BJ (cell line): ENCODE measurements around the gene CYP2U1. TPM values are rescaled to one million over a fixed set of nuclear protein-coding genes. Genes with fewer than 3 reads are reported as not detected.
"Not testable (repeated sequence)": the region's sequence is repeated elsewhere in the genome, so short reads cannot be mapped to it uniquely, and the experiment has no call there.

ENCODE experiments used
- CTCF ChIA-PET: fragments of 350-600 bp; formaldehyde crosslinking; extraction: SDS; loops from one replicate; lab custom pipeline; 2021; ENCODE audit warnings: antibody characterized with exemption, inconsistent platforms; lab: Yijun Ruan, JAX
- POLR2A ChIA-PET: fragments of 300-600 bp; sonication (Branson Sonifier 250); formaldehyde crosslinking; extraction: SDS; loops from one replicate; lab custom pipeline; 2021; ENCODE audit warnings: antibody characterized with exemption; lab: Charles Lee
- DNase-seq: peaks from one replicate; pipeline ENCODE4 v3.0.0-alpha.2; 2011; ENCODE audit warnings: low read depth
- H3K27me3 ChIP-seq: 2 replicates; pipeline ENCODE4 v1.6.0; 2011; ENCODE audit warnings: low read length; ENCODE audit not compliant: control insufficient read depth, insufficient read depth
- H3K36me3 ChIP-seq: 2 replicates; pipeline ENCODE4 v1.5.1; 2011; ENCODE audit warnings: low read length; ENCODE audit not compliant: control insufficient read depth, insufficient read depth
- H3K4me3 ChIP-seq: 2 replicates; pipeline ENCODE4 v1.5.1; 2011; ENCODE audit warnings: low read depth, mild to moderate bottlenecking, control low read depth, low read length
- polyA plus RNA-seq: library from polyadenylated mRNA; depleted of rRNA; stranded (reverse); fragments of >200 nt; gene quantifications from 2 replicates; pipeline ENCODE4 v1.2.3, GENCODE V29; 2011
- TF ChIP-seq, protein P1 (sequence below): IDR thresholded peaks from 2 replicates; pipeline ENCODE4 v1.5.1; 2011; ENCODE audit warnings: low read depth, mild to moderate bottlenecking, control low read depth, inconsistent platforms, low read length, moderate library complexity; ENCODE audit not compliant: insufficient read depth

CYP2U1 gene
- polyA plus RNA-seq, 1 experiment: 7.6 TPM

DNA sequence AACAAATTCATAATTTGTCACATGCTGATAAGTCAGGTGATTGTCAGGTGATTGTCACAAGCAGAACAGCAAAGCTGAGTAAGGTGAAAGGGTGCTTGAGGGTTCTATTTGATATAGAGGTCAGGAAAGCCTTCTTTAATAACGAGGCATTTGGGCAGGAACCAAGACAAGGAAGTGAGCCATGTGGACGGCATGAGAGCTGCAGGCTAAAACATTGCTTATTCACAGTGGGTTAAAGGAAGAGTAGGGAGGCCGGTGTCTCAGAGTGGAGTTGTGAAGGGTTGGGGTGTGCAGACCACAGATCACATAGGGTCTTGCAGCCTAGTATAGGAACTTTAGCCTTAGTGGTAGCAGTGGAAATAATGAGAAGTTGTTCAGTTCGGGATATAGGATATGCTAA lies 31.3 kb upstream of the CYP2U1 start:
- H3K36me3 ChIP-seq: no peaks in the 10 kb centered on the region
- no peak overlapping the region for H3K4me3 ChIP-seq
- DNase-seq: no peak
- ChIA-PET POLR2A (no interaction called here), CTCF (interaction anchor here (0.9 kb wide), 2 partner anchors 11 to 58 kb away, joined by 3 to 4 read pairs; no protein-coding TSS in a partner anchor)
- no peaks in the 10 kb centered on the region for H3K27me3 ChIP-seq
- TF ChIP-seq, protein P1, sequence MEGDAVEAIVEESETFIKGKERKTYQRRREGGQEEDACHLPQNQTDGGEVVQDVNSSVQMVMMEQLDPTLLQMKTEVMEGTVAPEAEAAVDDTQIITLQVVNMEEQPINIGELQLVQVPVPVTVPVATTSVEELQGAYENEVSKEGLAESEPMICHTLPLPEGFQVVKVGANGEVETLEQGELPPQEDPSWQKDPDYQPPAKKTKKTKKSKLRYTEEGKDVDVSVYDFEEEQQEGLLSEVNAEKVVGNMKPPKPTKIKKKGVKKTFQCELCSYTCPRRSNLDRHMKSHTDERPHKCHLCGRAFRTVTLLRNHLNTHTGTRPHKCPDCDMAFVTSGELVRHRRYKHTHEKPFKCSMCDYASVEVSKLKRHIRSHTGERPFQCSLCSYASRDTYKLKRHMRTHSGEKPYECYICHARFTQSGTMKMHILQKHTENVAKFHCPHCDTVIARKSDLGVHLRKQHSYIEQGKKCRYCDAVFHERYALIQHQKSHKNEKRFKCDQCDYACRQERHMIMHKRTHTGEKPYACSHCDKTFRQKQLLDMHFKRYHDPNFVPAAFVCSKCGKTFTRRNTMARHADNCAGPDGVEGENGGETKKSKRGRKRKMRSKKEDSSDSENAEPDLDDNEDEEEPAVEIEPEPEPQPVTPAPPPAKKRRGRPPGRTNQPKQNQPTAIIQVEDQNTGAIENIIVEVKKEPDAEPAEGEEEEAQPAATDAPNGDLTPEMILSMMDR: no peak

DNA sequence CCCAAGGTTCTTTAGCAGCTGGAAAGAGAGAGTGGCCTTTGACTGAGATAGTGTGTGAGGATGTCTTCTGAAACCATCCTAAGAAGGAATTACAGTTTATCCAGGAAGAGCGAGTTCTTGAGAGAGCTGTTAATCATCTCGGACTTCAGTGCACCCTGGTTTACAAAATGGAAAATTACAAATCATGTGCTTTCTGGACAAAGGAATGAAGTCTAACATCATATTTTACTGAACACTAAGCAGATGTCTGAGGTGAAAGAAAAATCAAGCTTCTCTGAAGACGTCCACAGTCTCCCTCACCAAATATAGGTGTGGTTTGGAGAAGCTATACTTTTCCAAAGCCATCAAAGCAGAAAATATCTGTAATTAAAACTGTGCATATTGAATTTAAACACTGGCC lies 30.8 kb upstream of the CYP2U1 start:
- no peaks in the 10 kb centered on the region for H3K36me3 ChIP-seq
- TF ChIP-seq, protein P1: no peak
- no peak for DNase-seq
- H3K27me3 ChIP-seq: no peaks in the 10 kb centered on the region
- no peak overlapping the region for H3K4me3 ChIP-seq
- ChIA-PET CTCF (interaction anchor here (0.9 to 1.2 kb wide), 3 partner anchors 11 to 59 kb away, joined by 3 to 4 read pairs (median 4); no protein-coding TSS in a partner anchor), POLR2A (no interaction called here)

DNA sequence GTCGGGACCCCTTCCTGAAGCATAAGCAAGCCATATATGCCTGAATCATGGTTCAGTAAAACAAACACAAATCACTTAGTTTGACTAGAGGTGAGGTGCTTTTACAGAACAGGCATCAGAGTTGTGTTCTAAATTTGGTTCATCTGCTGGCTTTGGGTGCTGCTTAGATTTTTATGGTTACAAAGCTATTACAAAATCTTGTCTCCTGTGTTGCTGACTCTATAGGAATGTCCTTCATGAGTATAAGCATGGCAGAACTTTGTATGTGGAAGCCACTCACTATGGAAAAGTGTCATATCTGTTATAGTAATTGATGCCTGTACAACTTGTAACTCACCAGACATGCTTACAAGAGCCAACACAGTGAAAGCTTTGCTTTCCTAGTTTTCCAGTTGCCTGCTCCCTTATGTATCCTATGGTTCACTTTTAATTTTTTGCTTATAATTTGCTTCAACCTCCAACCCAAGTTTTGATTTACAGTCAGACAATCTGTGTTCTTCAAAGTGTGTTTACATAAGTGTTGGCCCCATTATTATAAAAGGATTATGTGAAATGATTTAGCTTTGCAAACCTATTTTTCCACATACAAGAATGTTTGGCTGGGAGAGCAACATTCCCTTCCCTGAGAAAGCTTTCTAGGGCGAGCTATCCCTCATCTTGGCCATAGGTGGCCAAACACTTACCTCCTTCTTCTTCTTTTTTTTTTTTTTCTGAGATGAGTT lies 30.0 kb upstream of the CYP2U1 start:
- TF ChIP-seq, protein P1: no peak
- H3K36me3 ChIP-seq: no peaks in the 10 kb centered on the region
- POLR2A ChIA-PET: no interaction called here
- CTCF ChIA-PET: interaction anchor here (1.2 kb wide), 1 partner anchor 11 kb away, joined by 4 read pairs; no protein-coding TSS in a partner anchor
- no peak for DNase-seq
- H3K4me3 ChIP-seq: no peak overlapping the region
- no peaks in the 10 kb centered on the region for H3K27me3 ChIP-seq

DNA sequence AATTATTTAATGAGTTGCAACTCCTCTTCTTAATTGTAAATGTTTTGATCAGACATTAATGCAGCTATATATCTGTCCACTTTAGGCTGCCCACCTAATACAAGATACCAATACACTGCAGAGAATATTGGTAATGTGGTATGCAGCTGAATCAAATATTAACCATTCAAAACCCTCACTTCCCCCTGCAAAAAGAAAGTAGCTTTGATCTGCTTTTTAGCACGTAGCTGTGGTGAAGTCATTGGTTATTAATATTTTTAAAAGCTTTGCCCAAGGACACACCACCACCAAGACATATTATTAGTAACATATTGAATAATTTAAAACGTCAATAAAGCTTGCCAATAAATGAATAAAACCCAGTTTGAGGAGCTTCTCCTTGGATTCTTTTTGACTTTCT lies 28.6 kb upstream of the CYP2U1 start:
- DNase-seq: no peak
- Histone ChIP-seq H3K27me3 (no peaks in the 10 kb centered on the region), H3K4me3 (no peak overlapping the region), H3K36me3 (no peaks in the 10 kb centered on the region)
- CTCF ChIA-PET: interaction anchor here (1.1 to 1.2 kb wide), 2 partner anchors 10 to 166 kb away, joined by 6 to 8 read pairs; no protein-coding TSS in a partner anchor
- TF ChIP-seq, protein P1: no peak
- POLR2A ChIA-PET: no interaction called here

DNA sequence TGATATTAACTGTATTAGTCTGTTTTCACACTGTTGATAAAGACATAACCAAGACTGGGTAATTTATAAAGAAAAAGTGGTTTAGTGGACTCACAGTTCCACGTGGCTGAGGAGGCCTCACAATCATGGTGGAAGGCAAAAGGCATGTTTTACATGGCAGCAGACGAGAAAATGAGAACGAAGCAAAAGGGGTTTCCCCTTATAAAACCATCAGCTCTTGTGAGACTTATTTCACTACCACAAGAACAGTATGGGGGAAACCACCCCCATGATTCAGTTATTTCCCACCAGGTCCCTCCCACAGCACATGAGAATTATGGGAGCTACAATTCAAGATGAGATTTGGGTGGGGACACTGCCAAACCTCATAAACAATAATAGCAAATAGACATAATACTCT lies 26.3 kb upstream of the CYP2U1 start:
- H3K27me3 ChIP-seq, POLR2A ChIA-PET, H3K36me3 ChIP-seq, H3K4me3 ChIP-seq, DNase-seq: not testable (repeated sequence)
- CTCF ChIA-PET: interaction anchor here (1.3 to 1.4 kb wide), 2 partner anchors 10 to 168 kb away, joined by 3 to 4 read pairs; no protein-coding TSS in a partner anchor
